B cell (primary cell): ENCODE results near the gene PHB1.
"Not testable (repeated sequence)": the region's sequence is repeated elsewhere in the genome, so short reads cannot be mapped to it uniquely, and the experiment has no call there.

Experiments used
- CTCF ChIP-seq: fragments of 200-600 bp; IDR thresholded peaks from one replicate; pipeline ENCODE4 v1.8.0; 2022; ENCODE audit warnings: antibody characterized with exemption, mild to moderate bottlenecking
- EZH2 ChIP-seq: IDR thresholded peaks from 2 replicates; pipeline ENCODE4 v1.6.1; 2012; ENCODE audit warnings: borderline replicate concordance, low read depth, mild to moderate bottlenecking, moderate library complexity, low read length; ENCODE audit not compliant: insufficient read depth, poor library complexity, severe bottlenecking

GRCh38 chr17:49365126-49365525 is 49.6 kb downstream of the PHB1 start:
- not testable (repeated sequence) for TF ChIP-seq CTCF, EZH2
